Measurements from ENCODE around the gene LDAF1.

Gene LDAF1

DNA sequence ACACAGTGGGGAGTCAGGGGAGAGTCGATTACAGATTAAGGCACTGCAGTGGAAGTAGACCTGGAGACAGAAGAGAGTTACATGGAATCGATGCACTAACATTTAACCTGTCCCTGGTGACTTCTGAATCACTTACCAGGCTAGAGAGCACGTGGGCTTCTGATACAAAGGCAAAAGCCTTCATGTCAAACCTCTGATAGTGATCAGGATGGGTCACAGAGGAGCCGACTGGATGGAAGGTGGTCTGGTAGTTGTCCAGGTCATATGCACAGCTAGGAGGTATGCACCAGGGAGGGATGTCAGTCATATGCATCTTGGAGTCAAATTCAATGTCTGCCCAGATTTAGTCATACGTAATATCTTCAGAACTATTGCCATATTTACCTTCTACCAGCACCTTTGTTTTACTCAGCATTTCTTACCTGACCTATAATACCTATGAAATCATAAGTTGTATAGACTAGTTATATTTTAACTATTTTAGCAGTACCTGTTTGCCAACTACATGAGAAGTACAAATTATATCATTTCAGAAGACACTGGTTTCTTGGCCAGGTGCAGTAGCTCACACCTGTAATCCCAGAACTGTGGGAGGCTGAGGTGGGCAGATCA lies 41.2 kb downstream of the LDAF1 start:
- DNase-seq, result no peak

DNA sequence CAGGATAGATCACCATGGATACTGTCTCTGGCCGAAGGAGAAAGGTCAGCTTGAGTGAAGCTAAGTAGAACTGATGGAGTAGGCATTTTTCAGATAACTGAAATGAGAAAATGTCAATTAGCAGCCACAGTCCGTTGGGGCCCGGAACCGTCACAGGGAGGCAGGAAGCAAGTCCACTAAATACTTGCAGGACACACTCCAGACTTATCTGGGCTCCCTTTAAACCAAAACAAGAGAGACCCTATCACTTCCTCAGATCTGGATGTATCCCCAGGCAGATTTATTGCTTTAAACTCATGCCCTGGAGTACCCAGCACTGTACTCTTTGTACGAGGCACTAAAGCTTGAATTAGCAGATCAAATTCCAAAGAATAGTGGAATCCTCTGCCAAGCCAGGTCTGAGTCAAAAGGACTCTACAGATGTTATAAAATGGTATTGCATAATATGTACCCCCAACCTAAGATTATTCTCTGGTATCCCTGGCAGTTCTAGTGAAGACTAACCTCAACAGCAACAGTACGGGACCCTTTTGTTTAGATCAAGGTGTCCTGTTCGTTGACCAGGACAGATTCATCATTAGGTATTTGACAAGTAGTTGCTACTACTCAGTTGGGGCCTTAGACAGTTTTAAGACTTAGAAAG lies 44.8 kb downstream of the LDAF1 start:
- no peak for DNase-seq

GRCh38 chr16:21205303-21205702 lies 46.8 kb downstream of the LDAF1 start:
- DNase-seq, result no peak

DNA sequence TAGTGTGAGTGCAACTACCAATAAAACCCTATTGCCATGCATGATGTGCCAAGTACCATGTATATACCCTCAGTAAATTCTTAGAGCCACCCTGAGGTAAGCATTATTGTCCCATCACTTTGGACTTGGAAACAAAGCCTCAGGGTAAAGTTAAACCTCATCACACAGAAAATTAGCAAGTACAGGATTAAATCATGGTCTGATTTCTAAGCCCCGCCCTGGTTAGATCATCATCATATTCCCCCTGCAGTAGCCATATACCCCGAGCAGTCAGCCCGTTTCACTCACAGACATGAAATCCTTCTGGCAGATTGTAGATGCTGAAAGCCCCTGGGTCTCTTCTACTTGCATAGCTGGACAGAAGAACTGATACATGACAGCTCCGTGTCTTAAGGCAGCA lies 48.1 kb downstream of the LDAF1 start:
- DNase-seq, result no peak

- no peak for DNase-seq
These were observed 50.2 kb downstream of the LDAF1 start for GRCh38 chr16:21208446-21209230.

DNA sequence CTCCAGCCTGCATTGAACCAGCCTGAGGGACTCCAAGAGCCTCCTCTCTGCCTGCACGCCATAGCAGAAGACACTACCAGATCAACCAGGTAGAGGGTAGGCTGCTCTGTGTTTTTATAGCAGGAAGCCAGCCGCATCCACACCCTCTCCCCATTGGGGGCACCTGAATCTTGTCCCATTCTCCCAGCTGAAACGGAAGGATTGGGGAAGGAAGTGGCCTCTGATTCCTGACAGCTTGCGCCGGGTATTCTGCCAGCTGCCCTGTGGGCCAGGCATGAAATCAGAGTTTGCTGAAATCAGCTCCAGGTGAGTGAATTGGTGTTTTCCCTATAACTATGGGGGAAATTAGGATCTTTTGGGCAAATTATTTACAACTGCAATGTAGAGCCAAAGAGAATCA lies 53.0 kb downstream of the LDAF1 start, which contains the start of gene ZP2:
TSS of gene ZP2 (minus strand) at position 89 of the 400 bp plus-strand sequence. CDS start at position 62, 27 bp downstream.
- no peak for DNase-seq

DNA sequence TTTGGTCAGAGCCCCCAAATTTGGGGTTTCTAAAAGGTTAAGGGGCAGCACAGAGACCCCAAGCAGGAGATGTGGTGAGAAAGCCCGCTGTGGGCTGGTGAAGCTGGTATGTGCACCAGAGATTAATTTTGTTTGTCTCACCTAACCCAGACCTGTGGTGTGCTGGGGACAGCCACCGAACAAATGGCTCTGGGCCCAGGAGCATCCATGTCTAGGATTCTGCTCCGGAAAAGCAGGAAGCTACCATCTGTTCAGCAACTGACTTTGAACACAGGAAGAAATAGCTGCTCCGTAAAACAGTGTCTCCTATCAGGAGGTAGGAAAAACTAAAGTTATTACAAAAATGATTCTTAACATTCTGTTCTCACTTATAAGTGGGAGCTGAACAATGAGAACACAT lies 55.6 kb downstream of the LDAF1 start:
- DNase-seq, result no peak

GRCh38 chr16:21217121-21217520 lies 58.6 kb downstream of the LDAF1 start:
- DNase-seq, result no peak

DNA sequence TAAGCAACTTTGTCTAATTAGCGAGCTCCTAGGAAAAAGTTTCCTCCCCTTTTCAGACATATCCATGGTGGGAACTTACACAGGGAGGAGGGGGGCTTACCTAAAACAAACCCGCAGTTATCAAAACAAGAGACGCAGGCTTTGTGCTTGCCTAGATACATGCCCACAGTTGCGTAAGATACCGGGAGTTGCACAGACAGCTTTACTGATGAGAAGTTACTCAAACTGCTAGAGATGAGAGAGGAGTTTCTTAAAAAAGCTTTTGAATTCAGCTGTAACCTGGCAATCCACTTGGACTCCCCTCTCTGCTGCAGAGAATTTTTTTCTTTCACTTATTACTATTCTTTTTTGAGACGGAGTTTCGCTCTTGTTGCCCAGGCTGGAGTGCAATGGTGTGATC lies 59.7 kb downstream of the LDAF1 start:
- DNase-seq, result no peak

GRCh38 chr16:21219551-21219950 lies 61.1 kb downstream of the LDAF1 start:
- DNase-seq, result no peak

- no peak for DNase-seq
These were observed 64.2 kb downstream of the LDAF1 start for GRCh38 chr16:21222495-21223337.

GRCh38 chr16:21223787-21224186 lies 65.3 kb downstream of the LDAF1 start:
- DNase-seq, result no peak

GRCh38 chr16:21224800-21225199 lies 66.3 kb downstream of the LDAF1 start:
- no peak for DNase-seq

- no peak for DNase-seq
These were observed 68.3 kb downstream of the LDAF1 start for GRCh38 chr16:21226749-21227148.

DNA sequence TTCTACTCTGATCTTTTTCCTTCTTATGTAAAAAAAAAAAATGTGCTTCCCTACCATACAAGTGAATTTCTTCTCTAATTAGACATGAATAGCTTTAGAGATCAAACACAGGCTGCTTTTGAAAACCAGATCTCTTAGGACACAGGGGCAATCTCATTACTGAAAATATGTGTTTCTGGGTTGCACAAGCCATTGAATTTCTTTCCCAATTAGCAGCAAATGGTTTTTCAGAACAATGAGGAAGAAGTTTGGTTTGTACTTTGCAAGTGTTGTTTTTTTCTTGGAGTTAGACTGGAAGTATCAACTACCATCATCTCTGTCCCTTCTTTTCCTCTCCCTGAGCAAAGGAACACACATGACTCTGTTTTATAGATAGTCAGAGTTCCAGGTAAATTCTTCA lies 69.4 kb downstream of the LDAF1 start:
- DNase-seq, result no peak

- DNase-seq, result no peak
These were observed 69.9 kb downstream of the LDAF1 start for GRCh38 chr16:21228361-21228872.
